HPDE6-E6E7 (cell line): ENCODE data around the gene CTAGE4.
"Not testable (repeated sequence)": the region's sequence is repeated elsewhere in the genome, so short reads cannot be mapped to it uniquely, and the experiment has no call there.

Source experiments
- DNase-seq: peaks from one replicate; pipeline ENCODE4 v3.0.0; 2011; ENCODE audit warnings: missing footprints; ENCODE audit errors: extremely low spot score

CTAGE4 gene

GRCh38 chr7:144205306-144205705, 22.0 kb downstream of the CTAGE4 start:
- DNase-seq = not testable (repeated sequence)

- not testable (repeated sequence) for DNase-seq
Measured at GRCh38 chr7:144217200-144217599, 33.9 kb downstream of the CTAGE4 start.

- DNase-seq = not testable (repeated sequence)
Measured at GRCh38 chr7:144218581-144218980, 35.3 kb downstream of the CTAGE4 start.

GRCh38 chr7:144219149-144219548, 35.9 kb downstream of the CTAGE4 start:
- DNase-seq = not testable (repeated sequence)

GRCh38 chr7:144220531-144220930, 37.3 kb downstream of the CTAGE4 start:
- not testable (repeated sequence) for DNase-seq

- not testable (repeated sequence) for DNase-seq
Measured at GRCh38 chr7:144223675-144224074, 40.4 kb downstream of the CTAGE4 start.

- not testable (repeated sequence) for DNase-seq
Measured at GRCh38 chr7:144226866-144227265, 43.6 kb downstream of the CTAGE4 start.

- not testable (repeated sequence) for DNase-seq
Measured at GRCh38 chr7:144228810-144229209, 45.5 kb downstream of the CTAGE4 start.

- DNase-seq = not testable (repeated sequence)
Measured at GRCh38 chr7:144231027-144231426, 47.8 kb downstream of the CTAGE4 start.

- DNase-seq = not testable (repeated sequence)
Measured at GRCh38 chr7:144233039-144233438, 49.8 kb downstream of the CTAGE4 start.
